ENCODE measurements around the gene CLRN1.

CLRN1 gene

GRCh38 chr3:150913133-150913922, 59.2 kb downstream of the CLRN1 start:
- no peak for DNase-seq

- no peak for DNase-seq
Measured at GRCh38 chr3:150912501-150912900, 60.0 kb downstream of the CLRN1 start.

DNA sequence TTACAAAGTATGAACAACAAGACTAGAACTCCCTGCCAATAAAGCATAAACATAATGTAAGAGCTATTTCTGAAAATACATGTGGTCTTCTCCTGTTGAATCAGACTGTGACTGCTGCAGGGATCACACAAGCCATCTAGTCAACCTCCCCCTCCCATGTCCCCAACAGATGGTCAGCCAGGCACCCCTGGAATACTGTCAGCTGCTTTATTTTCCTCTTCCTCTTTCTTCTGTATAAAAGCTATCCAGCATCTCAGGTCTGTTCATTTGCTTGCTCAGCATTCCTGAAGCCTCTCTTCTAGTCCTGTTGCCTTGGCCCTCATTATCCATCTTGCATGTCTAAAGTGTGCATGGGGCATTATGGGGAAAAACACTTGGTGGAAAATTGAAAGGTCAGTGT, 60.8 kb downstream of the CLRN1 start:
- DNase-seq: no peak

DNA sequence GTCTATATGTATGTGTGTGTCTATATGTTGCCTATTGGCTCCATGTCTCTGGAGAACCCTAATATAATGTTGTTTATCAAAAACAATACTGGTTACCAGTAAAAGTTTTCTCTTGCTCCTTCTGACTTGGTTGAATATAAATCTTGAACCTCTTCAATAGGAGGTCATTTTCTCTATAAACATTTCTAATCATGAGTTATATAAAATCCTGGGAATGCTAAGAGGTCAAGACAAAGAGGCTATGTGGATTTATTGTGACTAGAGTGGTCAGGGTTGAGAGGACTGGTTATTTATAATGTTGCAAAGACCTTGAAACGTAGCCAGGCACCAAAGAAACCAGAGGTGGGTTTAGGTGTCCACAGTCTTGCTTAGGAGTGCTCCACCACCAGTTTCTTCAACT, 66.1 kb downstream of the CLRN1 start:
- DNase-seq: no peak

GRCh38 chr3:150905746-150906145, 66.8 kb downstream of the CLRN1 start:
- no peak for DNase-seq

GRCh38 chr3:150905339-150905738, 67.2 kb downstream of the CLRN1 start, which contains the start of gene MINDY4B:
Gene MINDY4B (minus strand): TSS chr3:150905439. CDS start chr3:150905439, 0 bp downstream.
- no peak for DNase-seq

DNA sequence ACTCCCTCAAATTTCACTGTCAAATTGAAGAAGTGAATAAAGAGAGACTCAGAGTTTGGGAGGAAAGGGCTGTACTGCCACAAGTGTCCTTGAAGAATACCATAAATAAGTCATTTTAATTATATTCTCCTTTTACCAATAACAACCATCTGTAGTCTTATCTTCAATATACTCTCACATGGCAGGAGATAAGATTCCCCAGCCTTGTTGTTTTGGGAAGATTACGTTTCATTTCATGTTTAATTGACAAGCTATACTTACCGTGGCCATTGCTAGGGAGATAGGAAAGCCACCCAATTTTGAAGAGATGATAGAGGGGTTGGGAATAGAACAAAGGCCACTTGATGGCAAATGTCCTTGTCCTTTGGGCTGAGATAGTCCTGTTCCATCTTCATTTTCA, 69.5 kb downstream of the CLRN1 start:
- DNase-seq: no peak

DNA sequence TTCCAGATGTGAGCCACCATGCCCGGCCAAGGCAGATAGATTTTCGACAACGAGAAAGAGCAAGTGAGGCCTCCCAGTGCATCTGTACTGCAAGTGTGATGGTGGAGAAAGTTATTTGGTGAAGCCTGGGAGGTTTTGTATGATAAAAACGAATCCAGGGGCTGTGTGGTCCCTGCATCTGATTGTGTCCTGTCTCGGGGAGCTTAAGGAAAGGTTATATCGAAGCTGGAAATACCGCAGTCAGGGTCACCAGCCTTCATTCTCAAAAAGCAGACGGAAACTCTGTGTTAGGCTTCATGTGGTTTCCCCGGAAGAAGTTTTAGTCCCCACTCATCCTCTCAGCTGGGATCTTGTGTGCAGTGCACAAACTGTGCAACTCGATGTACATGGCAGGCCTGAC, 70.7 kb downstream of the CLRN1 start:
- no peak for DNase-seq

- no peak for DNase-seq
Measured at GRCh38 chr3:150899141-150899540, 73.4 kb downstream of the CLRN1 start.

DNA sequence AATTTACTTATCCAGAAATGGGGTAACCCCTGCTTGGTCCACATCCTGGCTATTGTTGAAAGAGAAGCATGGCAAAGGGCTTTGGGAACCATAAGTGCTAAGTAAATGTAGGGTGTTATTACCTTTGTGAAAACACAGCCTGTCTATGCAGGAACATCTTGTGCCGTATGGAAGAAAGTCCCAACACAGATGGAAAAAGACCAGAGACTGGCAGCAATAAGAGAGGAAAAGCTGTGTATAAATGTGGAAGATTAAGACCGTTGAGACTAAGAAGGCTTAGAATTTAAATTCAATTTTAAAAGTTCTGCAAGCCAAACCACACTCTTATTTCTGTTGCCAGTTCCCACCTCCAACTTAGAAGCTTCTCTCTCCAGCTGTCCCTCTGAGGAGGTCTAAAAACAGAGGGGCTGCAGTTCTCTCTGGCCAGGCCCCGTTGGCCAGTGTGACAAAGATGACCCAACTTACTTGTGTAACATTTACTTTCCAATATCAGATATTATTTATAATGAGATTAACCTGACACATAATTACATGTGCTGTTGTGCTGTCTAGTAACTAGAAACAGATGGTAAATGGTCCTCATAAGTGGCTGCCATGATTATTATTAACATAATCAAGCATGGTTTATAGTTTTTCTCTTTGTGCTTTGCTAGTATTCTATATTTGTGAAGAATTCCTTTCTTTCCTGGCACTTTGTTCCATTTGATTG, 74.3 kb downstream of the CLRN1 start:
- DNase-seq: no peak

DNA sequence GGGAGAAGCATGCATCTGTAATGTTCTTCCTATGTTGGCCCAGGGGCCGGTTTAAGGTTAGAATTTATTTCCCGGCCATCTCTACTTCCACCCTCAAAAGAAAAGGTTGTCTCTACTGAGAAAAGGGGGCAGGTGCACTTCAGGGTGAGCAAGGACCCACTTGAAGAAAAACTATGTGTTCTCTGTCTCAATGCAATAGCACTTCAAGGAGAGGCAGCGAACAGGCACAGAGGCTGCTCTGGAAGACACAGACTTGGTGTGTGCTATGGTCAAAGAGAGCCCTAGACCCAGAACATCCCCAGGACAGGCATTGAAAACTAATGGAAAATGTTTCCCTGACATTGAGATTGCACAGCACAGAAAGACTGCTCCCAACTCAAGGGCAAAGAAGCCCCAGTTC, 74.9 kb downstream of the CLRN1 start:
- no peak for DNase-seq

DNA sequence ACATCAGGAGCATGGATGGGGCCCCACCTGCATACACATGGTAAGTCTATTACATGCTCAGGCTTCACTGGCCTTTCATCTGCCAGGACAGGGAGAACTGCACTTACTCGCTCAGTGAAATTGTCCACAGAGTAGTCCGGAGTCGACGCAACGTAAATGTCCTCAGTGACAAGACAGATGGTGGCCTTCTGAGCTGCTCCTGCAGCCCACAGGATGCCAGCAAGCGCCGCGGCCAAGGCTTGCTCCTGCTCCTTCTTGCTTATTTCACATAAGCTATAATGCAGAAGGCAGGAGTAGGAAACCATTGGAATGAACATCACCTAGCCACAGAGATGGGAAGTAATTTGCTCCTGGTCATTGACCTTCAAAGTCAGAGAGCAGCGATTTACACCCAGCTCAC, 81.7 kb downstream of the CLRN1 start:
- DNase-seq: no peak

DNA sequence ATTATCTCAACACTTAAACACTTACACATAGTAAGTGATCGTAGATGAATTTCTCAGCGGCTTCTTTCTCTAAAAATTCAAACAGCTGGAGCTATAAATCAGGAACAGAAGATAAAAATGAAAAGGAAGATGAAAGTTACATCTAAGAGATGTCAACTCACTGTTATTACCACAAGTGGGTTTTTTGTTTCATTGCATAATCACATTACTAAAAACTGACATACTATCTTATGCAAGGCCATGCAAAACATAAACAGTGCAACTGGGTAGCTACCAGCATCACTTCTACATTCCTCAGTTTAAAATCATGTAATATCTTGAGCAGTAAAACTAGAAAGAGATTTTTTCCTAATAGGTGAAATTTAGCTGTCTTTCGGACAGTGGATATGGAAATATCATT, 82.2 kb downstream of the CLRN1 start:
- no peak for DNase-seq

DNA sequence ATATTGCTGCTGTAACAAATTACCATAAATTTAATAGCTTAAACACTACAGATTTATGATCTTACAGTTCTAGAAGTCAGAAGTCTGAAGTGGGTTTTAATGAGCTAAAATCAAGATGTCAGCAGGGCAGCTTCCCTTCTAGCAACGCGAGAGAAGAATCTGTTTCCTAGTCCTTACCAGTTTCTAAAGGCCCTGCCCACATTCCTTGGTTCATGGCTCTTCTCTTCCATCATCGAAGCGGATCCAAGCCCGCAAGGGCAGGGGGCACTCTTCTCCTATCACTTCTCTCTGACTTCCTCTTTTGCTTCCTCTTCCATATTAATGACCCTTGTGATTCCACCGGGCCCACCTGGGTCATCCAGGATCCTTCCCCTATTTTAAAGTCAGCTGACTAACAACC, 83.4 kb downstream of the CLRN1 start:
- DNase-seq: no peak

DNA sequence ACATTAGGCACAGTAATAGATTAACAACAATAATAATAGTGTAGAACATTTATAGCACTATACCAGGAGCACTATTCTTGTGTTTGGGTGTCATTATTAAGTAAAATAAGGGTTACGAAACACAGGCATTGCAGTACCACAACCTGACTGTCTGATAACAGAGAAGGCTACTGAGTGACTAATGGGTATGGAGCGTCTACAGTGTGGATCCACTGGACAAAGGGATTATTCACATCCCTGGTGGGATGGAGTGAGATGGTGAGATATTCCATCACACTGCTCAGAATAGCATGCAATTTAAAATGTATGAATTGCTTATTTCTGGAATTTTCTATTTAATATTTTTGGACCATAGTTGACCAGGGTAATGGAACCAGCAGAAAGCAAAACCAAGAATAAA, 85.5 kb downstream of the CLRN1 start:
- DNase-seq: no peak

DNA sequence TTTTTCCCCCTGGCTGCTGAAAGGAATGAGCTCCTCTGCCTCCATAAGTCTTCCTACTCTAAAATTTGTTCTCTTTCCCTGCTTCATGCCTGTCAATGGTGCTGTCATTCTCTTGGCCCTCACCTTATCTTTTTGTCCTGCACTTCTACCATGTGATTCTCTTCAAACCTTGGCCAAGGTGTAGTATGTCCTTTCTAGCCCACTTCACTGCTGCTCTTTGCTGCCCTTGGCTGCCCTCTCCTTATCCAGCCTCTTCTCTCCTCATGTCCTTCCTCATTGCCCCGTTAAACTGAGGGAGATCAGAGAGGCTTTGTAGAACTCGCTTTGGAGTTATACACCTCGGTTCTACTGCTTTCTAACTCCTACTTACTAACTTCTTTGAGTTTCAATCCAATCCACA, 87.0 kb downstream of the CLRN1 start:
- DNase-seq: no peak

- DNase-seq: no peak
Measured at GRCh38 chr3:150878996-150879575, 93.4 kb downstream of the CLRN1 start.

DNA sequence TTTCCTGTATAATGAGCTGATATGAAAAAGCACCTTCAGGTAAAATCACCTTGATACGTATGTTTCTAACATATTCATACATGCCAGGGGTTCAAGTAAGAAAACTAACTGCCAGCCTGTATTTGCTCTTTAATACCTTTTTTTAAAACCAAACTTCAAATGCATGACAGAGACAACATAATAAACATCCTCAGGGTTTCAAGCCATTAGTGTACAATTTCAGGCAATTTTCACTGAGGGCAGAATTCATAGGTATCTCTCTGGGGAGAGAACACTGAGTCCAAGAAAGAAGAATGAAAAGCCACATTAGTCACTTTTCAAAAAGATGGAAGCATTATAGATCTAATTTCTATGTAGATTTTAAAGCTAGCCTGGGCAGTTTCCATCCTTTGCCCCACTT, 94.2 kb downstream of the CLRN1 start:
- DNase-seq: no peak

DNA sequence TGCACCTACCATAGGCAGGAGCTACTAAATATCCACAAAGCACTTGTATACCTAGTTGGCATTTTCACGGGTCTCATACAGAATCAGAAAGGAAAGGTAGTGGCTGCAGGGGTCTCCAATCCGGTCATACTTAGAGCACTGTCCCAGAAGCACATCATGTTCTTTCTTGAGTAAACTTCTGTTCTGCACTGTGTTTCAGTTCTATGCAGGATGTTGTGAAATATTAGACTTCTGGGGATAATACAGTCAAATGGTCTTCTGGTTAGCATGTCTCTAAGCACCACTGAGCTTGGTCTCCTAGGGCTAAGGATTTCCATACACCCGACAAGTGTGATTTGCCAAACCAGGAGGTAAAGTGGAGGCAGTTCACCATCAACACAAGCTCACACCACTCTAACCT, 95.2 kb downstream of the CLRN1 start:
- DNase-seq: no peak

- DNase-seq: no peak
Measured at GRCh38 chr3:150876611-150877265, 95.8 kb downstream of the CLRN1 start.

Data from NCI-H187 treated with DMSO at 0.1 percent for 48 hours (cell line).